Activated naive CD4-positive, alpha-beta T cell treated with anti-CD3 and anti-CD28 coated beads, Interleukin-2, amount 50 U/mL, for 24 hours (primary cell): ENCODE results near the gene KRTAP4-6.
"Not testable (repeated sequence)": the region's sequence is repeated elsewhere in the genome, so short reads cannot be mapped to it uniquely, and the experiment has no call there.

Source experiments
- H3K27ac Mint-ChIP-seq: one replicate; pipeline ENCODE4 v1.8.0; 2021; ENCODE audit warnings: mild to moderate bottlenecking, mixed read lengths
- H3K27me3 Mint-ChIP-seq: one replicate; pipeline ENCODE4 v1.8.0; 2021; ENCODE audit warnings: mixed read lengths
- H3K36me3 Mint-ChIP-seq: one replicate; pipeline ENCODE4 v1.8.0; 2021; ENCODE audit warnings: mixed read lengths
- H3K4me1 Mint-ChIP-seq: one replicate; pipeline ENCODE4 v1.8.0; 2021; ENCODE audit warnings: mixed read lengths
- H3K4me3 Mint-ChIP-seq: one replicate; pipeline ENCODE4 v1.8.0; 2021; ENCODE audit warnings: mild to moderate bottlenecking, mixed read lengths
- H3K9me3 Mint-ChIP-seq: one replicate; pipeline ENCODE4 v1.8.0; 2021; ENCODE audit warnings: mixed read lengths

Gene KRTAP4-6

GRCh38 chr17:41140360-41141131 is at the start of gene KRTAP4-6:
Gene KRTAP4-6 (minus strand): TSS chr17:41140544. CDS start chr17:41140487, 57 bp downstream.
- Mint-ChIP-seq H3K9me3 (peaks cover 20% of the 10 kb centered on the region), H3K36me3 (peaks cover 14% of the 10 kb centered on the region), H3K27ac (no peak within 1 kb of the TSS), H3K4me1 (no peaks in the 10 kb centered on the region), H3K4me3 (no peak within 1 kb of the TSS), H3K27me3 (no peaks in the 10 kb centered on the region)

GRCh38 chr17:41189837-41190318 is 49.5 kb upstream of the KRTAP4-6 start, which contains the start of gene KRTAP9-1:
Gene KRTAP9-1 (plus strand): TSS chr17:41189887. CDS start chr17:41189887, 0 bp downstream.
- not testable (repeated sequence) for H3K4me1 Mint-ChIP-seq, H3K9me3 Mint-ChIP-seq, H3K36me3 Mint-ChIP-seq, H3K27ac Mint-ChIP-seq, H3K27me3 Mint-ChIP-seq, H3K4me3 Mint-ChIP-seq

GRCh38 chr17:41186872-41187271 is 46.5 kb upstream of the KRTAP4-6 start:
- H3K27me3 Mint-ChIP-seq: peaks cover 2% of the 10 kb centered on the region
- H3K4me1 Mint-ChIP-seq: no peaks in the 10 kb centered on the region
- no peak overlapping the region for H3K4me3 Mint-ChIP-seq
- H3K36me3 Mint-ChIP-seq: no peaks in the 10 kb centered on the region
- H3K9me3 Mint-ChIP-seq: no peaks in the 10 kb centered on the region
- H3K27ac Mint-ChIP-seq: no peak overlapping the region

GRCh38 chr17:41185001-41185400 is 44.7 kb upstream of the KRTAP4-6 start:
- Mint-ChIP-seq H3K4me3 (no peak overlapping the region), H3K36me3 (peaks cover 2% of the 10 kb centered on the region), H3K27me3 (no peaks in the 10 kb centered on the region), H3K4me1 (no peaks in the 10 kb centered on the region), H3K27ac (no peak overlapping the region), H3K9me3 (no peaks in the 10 kb centered on the region)

- H3K4me1 Mint-ChIP-seq: no peaks in the 10 kb centered on the region
- no peak within 1 kb of the TSS for H3K4me3 Mint-ChIP-seq
- no peak within 1 kb of the TSS for H3K27ac Mint-ChIP-seq
- H3K36me3 Mint-ChIP-seq: peaks cover 2% of the 10 kb centered on the region
- no peaks in the 10 kb centered on the region for H3K9me3 Mint-ChIP-seq
- no peaks in the 10 kb centered on the region for H3K27me3 Mint-ChIP-seq
Observed at GRCh38 chr17:41184480-41184961, 44.2 kb upstream of the KRTAP4-6 start, which contains the start of gene KRTAP4-1. Gene KRTAP4-1 (minus strand): TSS chr17:41184911. CDS start chr17:41184854, 57 bp downstream.

GRCh38 chr17:41178843-41179616 is 38.7 kb upstream of the KRTAP4-6 start:
- Mint-ChIP-seq H3K9me3 (no peaks in the 10 kb centered on the region), H3K36me3 (peaks cover 2% of the 10 kb centered on the region), H3K4me1 (no peaks in the 10 kb centered on the region), H3K4me3 (no peak overlapping the region), H3K27me3 (no peaks in the 10 kb centered on the region), H3K27ac (no peak overlapping the region)

- H3K4me1 Mint-ChIP-seq: no peaks in the 10 kb centered on the region
- no peak overlapping the region for H3K4me3 Mint-ChIP-seq
- peaks cover 2% of the 10 kb centered on the region for H3K36me3 Mint-ChIP-seq
- no peak overlapping the region for H3K27ac Mint-ChIP-seq
- H3K27me3 Mint-ChIP-seq: no peaks in the 10 kb centered on the region
- H3K9me3 Mint-ChIP-seq: no peaks in the 10 kb centered on the region
Observed at GRCh38 chr17:41178341-41178740, 38.0 kb upstream of the KRTAP4-6 start.

GRCh38 chr17:41177727-41178271 is 37.5 kb upstream of the KRTAP4-6 start, which contains the start of gene KRTAP4-2:
Gene KRTAP4-2 (minus strand): TSS chr17:41178221. CDS start chr17:41178164, 57 bp downstream.
- no peak within 1 kb of the TSS for H3K27ac Mint-ChIP-seq
- peaks cover 2% of the 10 kb centered on the region for H3K36me3 Mint-ChIP-seq
- no peaks in the 10 kb centered on the region for H3K4me1 Mint-ChIP-seq
- H3K9me3 Mint-ChIP-seq: no peaks in the 10 kb centered on the region
- no peaks in the 10 kb centered on the region for H3K27me3 Mint-ChIP-seq
- no peak within 1 kb of the TSS for H3K4me3 Mint-ChIP-seq

GRCh38 chr17:41176744-41177387 is 36.5 kb upstream of the KRTAP4-6 start:
- H3K27ac Mint-ChIP-seq: no peak overlapping the region
- H3K27me3 Mint-ChIP-seq: no peaks in the 10 kb centered on the region
- H3K9me3 Mint-ChIP-seq: no peaks in the 10 kb centered on the region
- no peak overlapping the region for H3K4me3 Mint-ChIP-seq
- no peaks in the 10 kb centered on the region for H3K4me1 Mint-ChIP-seq
- H3K36me3 Mint-ChIP-seq: peaks cover 2% of the 10 kb centered on the region

- Mint-ChIP-seq H3K27ac (no peak overlapping the region), H3K4me1 (no peaks in the 10 kb centered on the region), H3K36me3 (no peaks in the 10 kb centered on the region), H3K27me3 (no peaks in the 10 kb centered on the region), H3K9me3 (no peaks in the 10 kb centered on the region), H3K4me3 (no peak overlapping the region)
Observed at GRCh38 chr17:41171886-41172285, 31.5 kb upstream of the KRTAP4-6 start.

- Mint-ChIP-seq H3K27ac (no peak within 1 kb of the TSS), H3K4me1 (no peaks in the 10 kb centered on the region)
Observed at GRCh38 chr17:41168121-41168520, 27.8 kb upstream of the KRTAP4-6 start, which contains the start of gene KRTAP4-3. Gene KRTAP4-3 (minus strand): TSS chr17:41168221. CDS start chr17:41168172, 49 bp downstream.

GRCh38 chr17:41167561-41167960 is 27.2 kb upstream of the KRTAP4-6 start:
- Mint-ChIP-seq H3K4me1 (no peaks in the 10 kb centered on the region), H3K36me3 (no peaks in the 10 kb centered on the region), H3K27ac (no peak overlapping the region), H3K4me3 (no peak overlapping the region), H3K9me3 (no peaks in the 10 kb centered on the region), H3K27me3 (no peaks in the 10 kb centered on the region)

More at GRCh38 chr17:41168121-41168520, 27.8 kb upstream of the KRTAP4-6 start, which contains the start of gene KRTAP4-3:
- H3K9me3 Mint-ChIP-seq: no peaks in the 10 kb centered on the region
- no peaks in the 10 kb centered on the region for H3K36me3 Mint-ChIP-seq
- H3K4me3 Mint-ChIP-seq: no peak within 1 kb of the TSS
- H3K27me3 Mint-ChIP-seq: no peaks in the 10 kb centered on the region

GRCh38 chr17:41163828-41164227 is 23.5 kb upstream of the KRTAP4-6 start:
- no peak overlapping the region for H3K27ac Mint-ChIP-seq
- H3K4me3 Mint-ChIP-seq: no peak overlapping the region
- no peaks in the 10 kb centered on the region for H3K27me3 Mint-ChIP-seq
- H3K4me1 Mint-ChIP-seq: no peaks in the 10 kb centered on the region
- no peaks in the 10 kb centered on the region for H3K36me3 Mint-ChIP-seq
- no peaks in the 10 kb centered on the region for H3K9me3 Mint-ChIP-seq

- H3K36me3 Mint-ChIP-seq: no peaks in the 10 kb centered on the region
- H3K27me3 Mint-ChIP-seq: peaks cover 2% of the 10 kb centered on the region
- H3K9me3 Mint-ChIP-seq: no peaks in the 10 kb centered on the region
- H3K4me3 Mint-ChIP-seq: no peak within 1 kb of the TSS
- no peaks in the 10 kb centered on the region for H3K4me1 Mint-ChIP-seq
- no peak within 1 kb of the TSS for H3K27ac Mint-ChIP-seq
Observed at GRCh38 chr17:41160648-41161047, 20.3 kb upstream of the KRTAP4-6 start, which contains the start of gene KRTAP4-4. Gene KRTAP4-4 (minus strand): TSS chr17:41160748. CDS start chr17:41160691, 57 bp downstream.

- not testable (repeated sequence) for H3K36me3 Mint-ChIP-seq, H3K9me3 Mint-ChIP-seq, H3K27me3 Mint-ChIP-seq, H3K4me3 Mint-ChIP-seq, H3K27ac Mint-ChIP-seq, H3K4me1 Mint-ChIP-seq
Observed at GRCh38 chr17:41160190-41160589, 19.8 kb upstream of the KRTAP4-6 start.
